ENCODE data around the gene MYO9A. TPM values are rescaled to one million over a fixed set of nuclear protein-coding genes. Genes with fewer than 3 reads are reported as not detected.
A peak's percentile ranks its signal among the peaks of the same experiment; 100 is the strongest.

The MYO9A gene
- total RNA-seq, 1 donor = 55.9 TPM

DNA sequence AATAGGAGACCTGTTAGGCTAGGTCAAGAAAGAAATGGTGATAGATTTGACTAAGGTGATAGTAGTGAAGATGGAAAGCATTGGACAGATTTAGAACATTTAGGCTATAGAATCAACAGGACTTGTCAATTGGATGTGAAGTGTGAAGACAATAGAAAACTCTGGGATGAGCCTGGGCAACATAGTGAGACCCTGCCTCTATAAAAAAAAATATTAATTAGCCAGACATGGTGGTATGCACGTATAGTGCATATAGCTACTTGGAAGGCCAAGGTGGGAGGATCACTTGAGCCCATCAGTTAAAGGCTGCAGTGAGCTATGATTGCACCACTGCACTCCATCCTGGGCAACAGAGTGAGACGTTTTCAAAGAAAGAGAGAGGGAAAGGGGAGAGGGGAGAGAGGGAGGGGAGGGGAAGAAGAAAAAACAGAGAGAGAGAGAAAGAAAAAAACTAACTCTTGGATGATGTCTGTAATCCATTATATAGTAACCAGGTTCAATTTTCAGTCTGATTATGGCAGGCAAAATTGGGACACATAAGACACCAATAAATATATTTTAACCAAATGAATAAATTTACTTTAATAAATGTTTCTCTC lies 9.9 kb upstream of the MYO9A start:
- TF ChIP-seq, protein P1, sequence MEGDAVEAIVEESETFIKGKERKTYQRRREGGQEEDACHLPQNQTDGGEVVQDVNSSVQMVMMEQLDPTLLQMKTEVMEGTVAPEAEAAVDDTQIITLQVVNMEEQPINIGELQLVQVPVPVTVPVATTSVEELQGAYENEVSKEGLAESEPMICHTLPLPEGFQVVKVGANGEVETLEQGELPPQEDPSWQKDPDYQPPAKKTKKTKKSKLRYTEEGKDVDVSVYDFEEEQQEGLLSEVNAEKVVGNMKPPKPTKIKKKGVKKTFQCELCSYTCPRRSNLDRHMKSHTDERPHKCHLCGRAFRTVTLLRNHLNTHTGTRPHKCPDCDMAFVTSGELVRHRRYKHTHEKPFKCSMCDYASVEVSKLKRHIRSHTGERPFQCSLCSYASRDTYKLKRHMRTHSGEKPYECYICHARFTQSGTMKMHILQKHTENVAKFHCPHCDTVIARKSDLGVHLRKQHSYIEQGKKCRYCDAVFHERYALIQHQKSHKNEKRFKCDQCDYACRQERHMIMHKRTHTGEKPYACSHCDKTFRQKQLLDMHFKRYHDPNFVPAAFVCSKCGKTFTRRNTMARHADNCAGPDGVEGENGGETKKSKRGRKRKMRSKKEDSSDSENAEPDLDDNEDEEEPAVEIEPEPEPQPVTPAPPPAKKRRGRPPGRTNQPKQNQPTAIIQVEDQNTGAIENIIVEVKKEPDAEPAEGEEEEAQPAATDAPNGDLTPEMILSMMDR (IDR thresholded peaks at IDR 0.05; ENCODE audit: insufficient read depth, low read length) = no peak
- no peak for DNase-seq (ENCODE audit: low read depth)
- H3K4me3 ChIP-seq (ENCODE audit: low read depth, low read length) = no peak overlapping the region

DNA sequence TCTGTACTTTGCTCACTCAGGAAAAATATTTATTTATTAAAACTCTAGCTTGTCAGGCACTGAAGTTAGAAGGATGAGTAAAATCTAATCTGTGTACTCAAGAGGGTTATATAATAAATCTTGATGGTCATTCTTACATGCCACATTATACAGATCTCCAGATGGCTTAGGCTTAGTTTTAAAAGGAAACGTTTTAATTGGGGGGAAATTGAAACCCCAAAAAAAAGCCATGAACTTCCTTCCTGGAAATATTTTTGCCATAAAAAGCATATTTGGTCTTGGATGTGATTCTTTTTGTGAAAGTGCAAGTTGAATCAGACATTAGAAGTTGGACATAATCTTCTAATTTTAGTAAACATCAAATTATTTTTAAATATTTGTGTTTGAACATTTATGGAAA lies 6.3 kb upstream of the MYO9A start:
- no peak overlapping the region for H3K4me3 ChIP-seq (ENCODE audit: low read depth, low read length)
- TF ChIP-seq, protein P1 (IDR thresholded peaks at IDR 0.05; ENCODE audit: insufficient read depth, low read length) = no peak
- no peak for DNase-seq (ENCODE audit: low read depth)

DNA sequence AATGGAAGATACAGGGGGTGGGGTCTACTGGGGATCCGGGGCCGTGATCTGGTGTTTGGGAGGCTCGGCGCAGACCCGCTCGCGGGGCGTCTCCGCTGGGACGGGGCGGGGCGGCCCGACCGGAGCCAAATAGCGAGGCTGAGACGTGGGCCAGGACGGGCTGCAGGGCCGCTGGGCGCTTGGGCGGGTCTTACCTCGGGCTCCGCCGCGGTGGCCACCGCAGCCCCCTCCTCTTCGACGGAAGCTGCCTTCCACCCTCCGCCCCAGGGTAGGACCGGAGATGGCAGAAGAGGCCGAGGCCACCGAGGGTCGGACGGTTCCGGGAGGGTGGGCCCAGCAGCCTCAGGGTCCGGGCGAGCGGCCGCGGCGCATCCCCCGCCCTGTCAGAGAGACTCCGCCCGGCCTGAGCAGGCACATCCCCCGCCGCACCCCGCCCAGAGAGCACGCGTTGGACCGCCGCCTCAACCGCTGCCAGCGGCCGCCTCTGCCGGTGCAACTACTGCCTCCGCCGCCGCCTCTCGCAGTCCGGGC lies 399 bp downstream of the MYO9A start:
- DNase-seq (ENCODE audit: low read depth) = peak; percentile 74
- H3K4me3 ChIP-seq (ENCODE audit: low read depth, low read length) = peak overlapping the region; percentile 94
- TF ChIP-seq, protein P1 (IDR thresholded peaks at IDR 0.05; ENCODE audit: insufficient read depth, low read length) = no peak

DNA sequence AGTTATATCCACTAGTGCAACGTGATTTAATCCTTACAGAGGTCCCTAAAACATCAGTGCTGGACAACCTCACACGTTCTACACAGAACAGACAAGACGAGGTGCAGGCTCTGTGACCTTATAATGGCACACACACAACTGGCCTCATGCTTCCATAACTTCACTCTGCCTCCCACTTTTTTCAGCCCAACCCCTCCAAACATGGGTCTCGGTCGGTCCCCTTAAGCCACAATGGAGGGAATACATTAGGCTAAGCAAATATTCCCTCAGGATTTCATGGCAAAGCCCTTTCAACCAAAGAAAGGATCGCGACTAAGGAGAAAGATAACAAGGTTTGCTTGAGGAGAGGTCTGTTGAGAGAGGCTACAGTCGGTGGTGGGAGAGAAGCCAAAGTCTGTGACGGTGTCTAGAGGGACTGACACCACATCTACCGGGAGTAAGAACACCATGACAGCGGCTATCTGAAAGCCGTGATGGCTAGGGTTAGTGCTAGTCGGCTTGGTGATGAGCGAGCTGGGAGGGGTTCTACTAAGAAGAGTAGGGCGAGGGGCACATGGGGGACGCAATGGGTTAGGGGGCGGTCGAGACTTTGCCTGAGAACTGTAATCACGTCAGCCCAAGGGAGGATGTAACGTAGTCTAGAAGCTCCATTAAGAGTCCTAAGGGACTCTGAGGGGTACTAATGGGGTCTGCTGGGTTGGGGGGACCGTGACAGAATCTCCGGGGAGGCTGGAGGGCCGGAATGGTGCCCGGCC lies 1.0 kb downstream of the MYO9A start:
- peak; percentile 32 for DNase-seq (ENCODE audit: low read depth)
- TF ChIP-seq, protein P1 (IDR thresholded peaks at IDR 0.05; ENCODE audit: insufficient read depth, low read length) = no peak
- H3K4me3 ChIP-seq (ENCODE audit: low read depth, low read length) = peak overlapping the region; percentile 94

DNA sequence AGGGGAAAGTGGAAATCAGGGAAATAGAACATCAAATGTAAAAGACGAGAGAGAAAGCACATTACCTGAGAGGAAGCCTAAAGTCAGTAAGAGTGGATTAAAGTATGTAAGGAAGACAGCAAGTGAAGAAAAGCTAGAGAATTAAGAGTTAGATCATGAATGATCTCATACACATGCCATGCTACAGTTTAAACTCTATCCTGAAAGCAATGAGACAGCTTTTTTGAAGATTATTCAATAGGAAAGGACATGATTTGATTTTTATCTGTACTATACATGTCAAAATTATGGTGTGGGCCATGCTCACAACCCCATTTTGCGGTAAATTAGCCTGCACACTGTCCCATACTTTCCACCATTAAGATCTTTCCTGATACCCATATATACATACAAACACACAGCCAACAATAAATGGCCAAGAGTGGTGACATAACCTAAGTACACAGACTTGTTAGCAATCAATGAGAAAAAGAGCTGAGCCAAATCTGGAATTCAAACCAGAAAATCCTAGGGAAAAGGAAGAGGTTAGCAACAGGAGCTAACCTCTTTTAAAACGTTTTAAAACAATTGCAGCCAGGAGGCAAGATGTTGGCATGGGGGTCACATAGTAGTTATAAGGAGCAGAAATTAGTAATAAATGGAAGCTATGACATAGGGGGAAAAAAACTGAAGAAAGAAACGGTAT lies 4.5 kb downstream of the MYO9A start:
- no peak overlapping the region for H3K4me3 ChIP-seq (ENCODE audit: low read depth, low read length)
- TF ChIP-seq, protein P1 (IDR thresholded peaks at IDR 0.05; ENCODE audit: insufficient read depth, low read length) = no peak
- no peak for DNase-seq (ENCODE audit: low read depth)

DNA sequence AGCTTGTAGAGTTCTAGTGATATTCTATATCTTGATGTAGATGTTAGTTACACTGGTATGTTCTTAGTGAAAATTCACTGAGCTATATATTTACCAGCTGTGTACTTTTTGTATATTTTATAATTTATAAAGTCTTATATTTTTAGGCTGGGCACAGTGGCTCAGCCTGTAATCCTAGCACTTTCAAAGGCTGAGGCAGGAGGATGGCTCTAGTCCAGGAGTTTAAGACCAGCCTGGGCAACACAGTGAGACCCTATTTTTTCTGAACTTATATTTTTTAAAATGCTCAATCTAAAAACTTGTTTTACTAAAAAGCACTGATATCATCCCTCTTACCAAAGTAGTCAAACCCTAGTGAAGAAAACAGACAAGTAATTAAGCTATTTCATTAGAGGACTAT lies 5.1 kb downstream of the MYO9A start:
- TF ChIP-seq, protein P1 (IDR thresholded peaks at IDR 0.05; ENCODE audit: insufficient read depth, low read length) = no peak

More for the DNA sequence above, 5.1 kb downstream of the MYO9A start:
- no peak overlapping the region for H3K4me3 ChIP-seq (ENCODE audit: low read depth, low read length)
- no peak for DNase-seq (ENCODE audit: low read depth)
